ENCODE measurements around the gene PAK6. TPM values are rescaled to one million over a fixed set of nuclear protein-coding genes. Genes with fewer than 3 reads are reported as not detected.

The PAK6 gene
- total and polyA plus RNA-seq, 12 donors, result 4.9 to 31.0 (median 13.1) TPM

- Histone ChIP-seq H3K27me3 (no peaks in the 10 kb centered on the region), H3K4me1 (replicated peaks in 1 of 2) (peaks cover 11 to 36% of the 10 kb centered on the region in 2 donors), H3K4me3 (no peak overlapping the region), H3K36me3 (replicated peaks in 1 of 2) (no peaks in the 10 kb centered on the region), H3K27ac (peak overlapping the region in 2 of 5 donors; percentile 8 to 26), H3K9me3 (replicated peaks in 1 of 3) (no peaks in the 10 kb centered on the region)
- peak in 3 of 7 donors; percentile 32 to 73 (median 65) for DNase-seq
- WGBS, 4 donors, result 77 to 86% (median 82%) methylated on average over 6 to 10 of the region's 10 CpGs
- intact Hi-C loops (cut with DNase I), result no loop called here
- TF ChIP-seq POLR2A (IDR thresholded peaks at IDR 0.05), result no peak
- TF ChIP-seq CTCF (IDR thresholded peaks at IDR 0.05), result no peak
Observed at GRCh38 chr15:40251486-40252140, 12.8 kb downstream of the PAK6 start.

GRCh38 chr15:40252141-40252437, 13.2 kb downstream of the PAK6 start:
- H3K36me3 ChIP-seq (replicated peaks in 1 of 2), result no peaks in the 10 kb centered on the region
- WGBS, 4 donors, result 71 to 80% (median 74%) methylated on average over 1 to 27 of the region's 27 CpGs
- peak overlapping the region in 1 of 4 donors; percentile 83 for H3K4me3 ChIP-seq
- intact Hi-C loops (cut with DNase I), result no loop called here
- TF ChIP-seq POLR2A (IDR thresholded peaks at IDR 0.05) (no peak), CTCF (IDR thresholded peaks at IDR 0.05) (no peak)
- no peaks in the 10 kb centered on the region for H3K9me3 ChIP-seq (replicated peaks in 1 of 3)
- DNase-seq, result peak in 1 of 7 donors; percentile 28
- peaks cover 14 to 41% of the 10 kb centered on the region in 2 donors for H3K4me1 ChIP-seq (replicated peaks in 1 of 2)
- H3K27me3 ChIP-seq, result no peaks in the 10 kb centered on the region
- no peak overlapping the region for H3K27ac ChIP-seq

- Histone ChIP-seq H3K9me3 (replicated peaks in 1 of 3) (no peaks in the 10 kb centered on the region), H3K27ac (peak overlapping the region in 2 of 5 donors; percentile 4 to 11), H3K36me3 (replicated peaks in 1 of 2) (no peaks in the 10 kb centered on the region), H3K4me3 (peak overlapping the region in 2 of 4 donors; percentile 38 to 83), H3K4me1 (replicated peaks in 1 of 2) (peaks cover 16 to 44% of the 10 kb centered on the region in 2 donors), H3K27me3 (no peaks in the 10 kb centered on the region)
- TF ChIP-seq CTCF (IDR thresholded peaks at IDR 0.05) (no peak), POLR2A (IDR thresholded peaks at IDR 0.05) (peak in 1 of 2 donors; percentile 41)
- intact Hi-C loops (cut with DNase I), result no loop called here
- peak in 5 of 7 donors; percentile 45 to 68 (median 56) for DNase-seq
- 0 to 9% (median 6%) methylated on average over 2 to 82 of the region's 82 CpGs for WGBS, 4 donors
Observed at GRCh38 chr15:40252438-40253166, 13.7 kb downstream of the PAK6 start.

GRCh38 chr15:40253167-40253790, 14.4 kb downstream of the PAK6 start:
- no peak for TF ChIP-seq CTCF (IDR thresholded peaks at IDR 0.05)
- TF ChIP-seq POLR2A (IDR thresholded peaks at IDR 0.05), result no peak
- peak overlapping the region in 3 of 5 donors; percentile 4 to 11 (median 11) for H3K27ac ChIP-seq
- WGBS, 4 donors, result 52 to 63% (median 54%) methylated on average over 14 to 28 of the region's 28 CpGs

More at GRCh38 chr15:40253167-40253790, 14.4 kb downstream of the PAK6 start:
- Histone ChIP-seq H3K36me3 (replicated peaks in 1 of 2) (no peaks in the 10 kb centered on the region), H3K4me3 (peak overlapping the region in 2 of 4 donors; percentile 38 to 83), H3K9me3 (replicated peaks in 1 of 3) (no peaks in the 10 kb centered on the region), H3K4me1 (replicated peaks in 1 of 2) (peaks cover 16 to 44% of the 10 kb centered on the region in 2 donors), H3K27me3 (no peaks in the 10 kb centered on the region)
- peak in 2 of 7 donors; percentile 19 to 20 for DNase-seq
- intact Hi-C loops (cut with DNase I), result no loop called here
